Stimulated activated CD8-positive, alpha-beta memory T cell treated with anti-CD3 and anti-CD28 coated beads, Interleukin-15, amount 100 ng/mL, for 1 hour (primary cell): ENCODE results near the gene C10orf67.

Source experiments
- DNase-seq: peaks from one replicate; pipeline ENCODE4 v3.0.0-alpha.2; 2020; ENCODE audit warnings: low read depth

C10orf67 gene

GRCh38 chr10:23195846-23196600 lies 148.6 kb downstream of the C10orf67 start:
- DNase-seq, result no peak

- DNase-seq, result no peak
Observed at GRCh38 chr10:23194966-23195845, 149.4 kb downstream of the C10orf67 start.

GRCh38 chr10:23194471-23194965 lies 150.1 kb downstream of the C10orf67 start:
- DNase-seq, result no peak

- DNase-seq, result no peak
Observed at GRCh38 chr10:23193435-23194074, 151.0 kb downstream of the C10orf67 start.

- DNase-seq, result no peak
Observed at GRCh38 chr10:23192712-23193434, 151.7 kb downstream of the C10orf67 start.

- no peak for DNase-seq
Observed at GRCh38 chr10:23191764-23192711, 152.6 kb downstream of the C10orf67 start, which contains the start of gene PTF1A. PTF1A (plus strand) TSS chr10:23192312; CDS start chr10:23192531, 219 bp downstream.

GRCh38 chr10:23190872-23191763 lies 153.5 kb downstream of the C10orf67 start:
- no peak for DNase-seq

GRCh38 chr10:23189024-23189423 lies 155.6 kb downstream of the C10orf67 start:
- no peak for DNase-seq

- no peak for DNase-seq
Observed at GRCh38 chr10:23187155-23187554, 157.4 kb downstream of the C10orf67 start.

- DNase-seq, result no peak
Observed at GRCh38 chr10:23186697-23187096, 157.9 kb downstream of the C10orf67 start.

- DNase-seq, result no peak
Observed at GRCh38 chr10:23186178-23186577, 158.4 kb downstream of the C10orf67 start.

GRCh38 chr10:23174977-23175512 lies 169.6 kb downstream of the C10orf67 start:
- no peak for DNase-seq

- no peak for DNase-seq
Observed at GRCh38 chr10:23174074-23174976, 170.3 kb downstream of the C10orf67 start.

- DNase-seq, result no peak
Observed at GRCh38 chr10:23173214-23174073, 171.2 kb downstream of the C10orf67 start.

- DNase-seq, result no peak
Observed at GRCh38 chr10:23172429-23173213, 172.0 kb downstream of the C10orf67 start.

GRCh38 chr10:23171232-23171876 lies 173.2 kb downstream of the C10orf67 start:
- DNase-seq, result no peak
